Measurements from ENCODE around the gene USP37.
"Not testable (repeated sequence)": the region's sequence is repeated elsewhere in the genome, so short reads cannot be mapped to it uniquely, and the experiment has no call there.

Gene USP37

DNA sequence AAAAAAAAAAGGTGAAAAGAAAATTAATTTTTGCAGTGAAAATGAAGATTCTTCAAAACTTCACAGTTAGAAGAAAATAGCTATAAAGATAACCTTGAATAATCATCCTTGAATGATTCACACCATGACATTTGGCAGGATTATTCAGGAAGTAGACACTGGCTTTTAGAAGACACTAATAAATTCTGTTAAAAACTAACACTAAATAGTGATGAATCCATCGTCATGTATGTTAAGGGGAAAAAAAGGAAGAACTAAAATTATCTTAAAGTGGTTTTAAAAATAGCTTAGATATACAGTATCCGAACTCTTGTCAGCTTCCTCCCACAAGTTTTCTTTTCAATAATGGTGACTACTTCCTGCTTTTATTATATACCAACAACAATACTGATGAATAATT lies 10.2 kb downstream of the USP37 start:
- in situ Hi-C loops (cut with MboI; ENCODE audit: low sequenced_read_pairs) = no loop called here

DNA sequence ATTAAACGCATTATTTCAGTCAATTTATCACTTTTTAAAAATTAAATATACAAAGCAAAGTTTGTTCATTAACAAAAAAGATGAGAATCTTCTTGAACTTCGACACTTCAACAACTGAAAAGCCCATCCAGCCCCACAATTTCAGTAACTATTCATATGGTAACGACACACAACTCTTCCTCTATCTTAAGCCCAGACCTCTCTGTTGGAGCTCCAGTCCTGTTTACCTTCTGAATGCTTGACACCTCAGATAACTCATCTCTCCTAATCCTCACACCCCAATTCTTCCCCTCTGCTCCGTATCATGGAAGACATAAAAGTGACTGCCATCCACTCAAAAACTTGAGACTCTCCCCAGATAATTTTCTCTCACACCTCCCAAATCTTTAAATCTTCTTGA lies 12.6 kb downstream of the USP37 start:
- in situ Hi-C loops (cut with MboI; ENCODE audit: low sequenced_read_pairs) = no loop called here

DNA sequence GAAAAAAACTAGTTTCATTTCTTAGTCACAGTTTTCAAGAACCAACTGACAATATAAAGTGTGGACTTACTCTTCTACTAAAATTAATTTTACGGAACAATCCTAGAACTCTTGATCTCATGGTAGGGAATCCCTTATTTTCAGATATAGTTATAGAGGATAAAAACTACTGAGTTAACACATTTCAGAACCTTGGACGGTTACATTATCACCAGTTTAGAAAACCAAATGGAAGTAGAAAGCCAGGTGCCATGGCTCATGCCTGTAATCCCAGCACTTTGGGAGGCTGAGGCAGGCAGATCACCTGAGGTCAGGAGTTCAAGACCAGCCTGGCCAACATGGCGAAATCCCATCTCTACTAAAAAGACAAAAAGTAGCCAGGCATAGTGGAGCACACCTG lies 13.9 kb downstream of the USP37 start:
- in situ Hi-C loops (cut with MboI; ENCODE audit: low sequenced_read_pairs) = not testable (repeated sequence)

DNA sequence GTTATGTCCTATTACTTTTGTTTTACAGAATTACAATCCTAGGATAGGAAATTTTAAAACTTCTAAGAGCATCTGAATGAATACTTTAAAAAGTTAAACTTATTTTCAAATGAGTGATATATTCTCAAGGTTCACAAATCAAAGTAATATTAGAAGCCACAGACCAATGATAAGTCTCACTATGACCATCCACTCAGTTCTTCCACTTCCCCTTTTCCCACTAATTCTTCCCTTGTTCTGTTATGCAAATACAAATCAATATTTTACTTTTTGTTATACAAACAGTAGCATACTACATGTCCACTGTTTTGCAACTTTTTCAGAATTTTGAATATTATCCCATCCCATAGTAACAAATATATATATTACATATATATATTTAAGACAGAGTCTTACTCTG lies 20.2 kb downstream of the USP37 start:
- in situ Hi-C loops (cut with MboI; ENCODE audit: low sequenced_read_pairs) = no loop called here

DNA sequence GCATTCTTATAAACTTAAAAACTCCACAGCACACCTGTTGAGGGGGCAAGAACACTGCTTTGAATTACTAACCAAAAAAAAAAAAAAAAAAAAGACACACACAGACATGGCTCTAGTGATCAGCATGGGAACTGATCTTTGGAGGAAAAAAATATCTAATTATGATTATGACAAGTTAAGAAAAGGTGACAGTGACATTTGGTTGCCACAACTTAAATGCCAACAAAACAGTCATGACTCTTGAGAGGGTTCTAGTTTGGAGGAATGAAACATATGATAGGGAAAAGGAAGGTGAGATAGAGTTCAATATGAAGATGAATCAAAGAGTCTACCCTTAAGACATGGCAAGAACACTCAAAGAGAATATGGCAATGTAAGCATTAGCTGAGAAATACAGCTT lies 20.6 kb downstream of the USP37 start:
- in situ Hi-C loops (cut with MboI; ENCODE audit: low sequenced_read_pairs) = no loop called here

DNA sequence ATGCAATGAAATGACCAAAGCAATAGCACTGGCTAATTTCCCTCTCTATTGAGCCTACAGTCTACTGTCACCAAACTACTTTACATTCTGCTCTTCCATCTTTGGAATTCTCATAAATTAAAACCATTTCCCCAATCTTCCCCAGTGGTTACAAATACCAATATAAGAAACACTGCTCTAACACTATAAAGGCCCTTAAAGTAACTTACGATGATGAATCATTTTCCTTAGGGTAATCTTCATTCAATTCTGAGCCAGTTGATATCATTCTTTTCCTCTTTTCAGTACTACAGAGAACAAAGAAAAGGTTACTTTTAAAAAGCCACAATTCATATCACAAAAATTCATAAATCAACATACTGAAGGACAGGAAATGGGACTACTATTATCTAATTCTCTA lies 22.1 kb downstream of the USP37 start:
- in situ Hi-C loops (cut with MboI; ENCODE audit: low sequenced_read_pairs) = no loop called here

DNA sequence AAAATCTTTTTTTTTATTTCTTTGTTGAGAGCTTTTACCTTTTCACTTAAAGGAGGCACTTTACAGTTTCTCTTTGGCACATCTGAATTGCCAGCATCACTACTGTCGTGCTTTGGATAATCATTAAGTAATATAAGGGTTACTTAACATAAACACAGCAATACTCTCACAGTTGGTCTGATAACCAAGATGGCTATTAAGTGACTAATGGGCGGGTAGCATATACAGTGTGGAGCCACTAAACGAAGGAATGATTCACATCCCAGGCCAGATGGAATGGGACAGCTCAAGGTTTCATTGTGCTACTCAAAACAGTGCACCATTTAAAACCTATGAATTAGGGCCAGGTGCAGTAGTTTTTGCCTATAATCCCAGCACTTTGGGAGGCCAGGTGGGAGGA lies 28.1 kb downstream of the USP37 start:
- in situ Hi-C loops (cut with MboI; ENCODE audit: low sequenced_read_pairs) = no loop called here

DNA sequence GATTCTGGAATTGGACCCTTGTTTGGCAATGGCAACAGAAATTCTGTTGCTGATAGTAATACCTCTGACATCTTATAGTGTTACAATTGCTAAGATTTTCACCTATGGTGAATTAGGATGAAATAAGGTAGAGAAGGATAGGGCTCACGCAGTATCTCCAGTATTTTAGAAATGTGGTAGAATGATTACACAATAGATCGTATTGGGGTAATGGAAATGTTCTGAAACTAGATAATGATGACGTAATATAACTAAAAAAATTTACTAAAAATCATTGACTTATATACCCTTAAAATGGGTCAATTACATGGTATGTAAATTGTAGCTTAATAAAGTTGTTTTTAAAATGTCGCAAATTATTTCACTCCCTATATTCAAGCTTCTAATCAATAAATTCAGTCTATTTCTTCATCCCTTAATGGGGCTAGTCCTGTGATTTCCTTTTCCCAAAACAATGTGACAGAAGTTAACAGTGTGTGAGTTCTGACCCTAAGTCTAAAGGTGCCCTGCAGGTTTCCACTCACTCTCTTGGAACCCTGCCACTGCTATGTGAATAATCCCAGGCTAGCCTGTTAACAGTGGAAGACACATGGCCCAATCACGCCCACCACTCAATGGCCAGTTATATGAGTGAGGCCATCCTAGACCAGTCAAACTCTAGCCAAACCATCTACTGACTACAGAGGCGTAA lies 31.2 kb downstream of the USP37 start:
- in situ Hi-C loops (cut with MboI; ENCODE audit: low sequenced_read_pairs) = no loop called here

DNA sequence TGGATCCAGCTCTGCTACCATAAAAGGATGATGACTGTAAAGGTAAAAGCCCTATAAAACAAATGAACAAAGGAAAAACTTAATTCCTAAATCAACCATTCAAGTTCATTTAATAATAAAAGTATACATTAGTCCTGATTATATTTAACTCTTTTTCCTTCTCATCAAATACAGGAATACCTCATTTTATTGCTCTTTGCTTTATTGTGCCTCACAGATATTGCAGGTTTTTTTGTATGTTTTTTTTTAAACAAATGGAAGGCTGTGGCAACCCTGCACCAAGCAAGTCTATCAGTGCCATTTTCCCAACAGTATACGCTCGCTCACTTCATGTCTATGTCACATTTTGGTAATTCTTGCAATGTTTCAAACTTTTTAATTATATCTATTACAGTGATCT lies 38.2 kb downstream of the USP37 start:
- in situ Hi-C loops (cut with MboI; ENCODE audit: low sequenced_read_pairs) = no loop called here

DNA sequence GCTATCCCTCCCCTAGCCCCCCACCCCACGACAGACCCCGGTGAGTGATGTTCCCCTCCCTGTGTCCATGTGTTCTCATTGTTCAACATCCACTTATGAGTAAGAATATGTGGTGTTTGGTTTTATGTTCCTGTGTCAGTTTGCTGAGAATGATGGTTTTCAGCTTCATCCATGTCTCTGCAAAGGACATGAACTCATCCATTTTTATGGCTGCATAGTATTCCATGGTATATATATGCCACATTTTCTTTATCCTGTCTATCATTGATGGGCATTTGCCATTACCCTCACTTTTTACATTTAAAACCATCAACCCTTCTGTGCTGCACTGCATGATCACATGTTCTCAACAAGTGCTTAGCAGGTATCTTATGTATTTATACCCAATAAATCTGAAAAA lies 39.7 kb downstream of the USP37 start:
- in situ Hi-C loops (cut with MboI; ENCODE audit: low sequenced_read_pairs) = not testable (repeated sequence)

DNA sequence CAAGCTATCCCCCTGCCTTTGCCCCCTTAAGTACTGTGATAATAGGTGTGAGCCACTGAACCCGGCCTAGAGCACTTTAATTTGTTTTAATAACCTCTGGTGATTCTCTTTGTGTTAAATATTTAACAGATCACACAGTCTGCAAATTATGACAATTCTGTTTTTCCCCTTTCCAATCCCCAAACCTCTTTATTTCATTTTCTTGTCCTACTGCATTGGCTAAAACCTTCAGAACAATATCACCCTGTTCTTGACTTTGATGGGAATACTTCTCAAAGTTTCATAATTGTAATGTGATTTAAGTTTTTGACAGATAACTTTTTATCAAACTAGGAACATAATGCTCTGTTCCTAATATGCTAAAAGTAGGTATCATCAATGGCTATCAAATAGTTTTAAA lies 44.5 kb downstream of the USP37 start:
- in situ Hi-C loops (cut with MboI; ENCODE audit: low sequenced_read_pairs) = no loop called here

DNA sequence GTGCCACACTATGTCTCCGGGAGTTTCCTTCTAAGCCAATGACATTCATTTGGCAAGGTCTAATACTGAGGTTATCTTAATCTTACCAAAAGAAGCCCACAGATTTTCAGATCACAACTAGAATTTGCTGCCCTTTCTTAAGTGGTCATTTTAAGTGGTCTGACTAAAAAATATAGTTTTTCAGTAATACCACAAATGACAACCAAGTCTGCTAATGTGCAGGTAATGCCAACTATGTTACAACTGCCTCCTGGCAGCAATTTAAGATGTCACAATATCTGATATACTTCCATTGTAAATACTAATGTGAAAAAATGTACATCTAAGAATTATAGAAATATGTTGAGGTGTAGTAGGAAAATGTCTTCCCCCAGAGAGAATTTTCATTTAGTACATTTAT lies 49.3 kb downstream of the USP37 start:
- in situ Hi-C loops (cut with MboI; ENCODE audit: low sequenced_read_pairs) = no loop called here

DNA sequence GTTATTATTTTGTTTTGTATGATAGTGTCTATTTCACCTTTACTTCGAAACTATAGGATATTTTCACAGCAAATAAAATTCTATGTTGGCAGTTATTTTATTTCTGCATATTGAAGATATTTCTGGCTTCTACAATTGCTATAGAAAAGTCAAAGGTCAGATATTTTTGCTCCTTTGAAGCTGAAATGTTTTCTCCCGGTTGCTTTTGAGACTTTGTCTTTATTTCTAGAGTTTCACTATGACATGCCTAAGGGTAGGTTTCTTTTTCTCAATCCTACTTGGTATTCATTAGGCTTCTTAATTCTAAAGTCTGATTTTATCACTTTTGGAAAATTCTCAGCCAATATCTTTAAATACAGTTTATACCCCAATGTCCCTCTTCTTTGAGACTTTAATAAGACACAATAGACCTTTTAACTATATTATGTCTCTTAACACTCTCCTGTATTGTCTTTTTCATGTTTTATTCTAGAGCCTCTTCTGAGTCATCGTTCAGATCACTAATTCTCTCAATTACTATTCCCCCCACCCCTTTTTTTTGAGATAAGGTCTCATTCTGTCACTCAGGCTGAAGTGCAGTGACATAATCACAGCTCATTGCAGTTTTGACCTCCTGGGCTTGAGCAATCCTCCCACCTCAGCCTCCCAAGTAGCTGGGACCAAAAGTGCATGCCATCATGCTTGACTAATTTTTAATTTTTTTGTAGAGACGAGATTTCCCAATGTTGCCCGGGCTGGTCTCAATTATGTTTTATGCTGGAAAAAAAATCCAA lies 50.5 kb downstream of the USP37 start:
- in situ Hi-C loops (cut with MboI; ENCODE audit: low sequenced_read_pairs) = no loop called here

DNA sequence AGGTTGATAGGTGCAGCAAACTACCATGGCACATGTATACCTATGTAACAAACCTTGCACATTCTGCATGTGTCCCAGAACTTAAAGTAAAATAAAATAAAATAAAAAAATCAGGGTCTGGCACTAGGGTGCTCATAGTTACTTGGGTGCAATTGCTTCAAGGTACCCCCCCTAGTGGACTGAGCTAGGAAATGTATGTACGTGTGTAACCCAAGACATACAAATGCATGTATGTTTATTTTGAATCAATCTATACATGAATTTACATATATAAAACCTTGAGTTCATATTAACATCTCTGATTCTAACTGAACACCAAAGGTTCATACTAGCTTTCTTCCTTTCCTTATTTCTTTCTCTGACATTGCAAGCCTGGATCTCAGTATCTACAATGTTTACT lies 51.5 kb downstream of the USP37 start:
- in situ Hi-C loops (cut with MboI; ENCODE audit: low sequenced_read_pairs) = no loop called here

DNA sequence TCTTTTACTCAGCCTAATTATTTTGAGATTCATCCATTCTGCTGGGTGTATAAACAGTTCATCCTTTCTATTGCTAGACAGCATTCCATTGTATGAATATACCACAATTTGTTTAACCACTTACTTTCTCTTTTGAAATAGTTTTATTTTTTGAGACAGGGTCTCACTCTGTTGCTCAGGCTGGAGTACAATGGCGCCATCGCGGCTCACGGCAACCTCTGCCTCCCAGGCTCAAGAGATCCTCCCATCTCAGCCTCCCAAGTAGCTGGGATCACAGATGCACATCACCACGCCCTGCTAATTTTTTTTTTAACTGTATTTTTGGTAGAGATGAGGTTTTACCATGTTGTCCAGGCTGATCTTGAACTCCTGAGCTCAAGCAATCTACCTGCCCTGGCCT lies 54.5 kb downstream of the USP37 start:
- in situ Hi-C loops (cut with MboI; ENCODE audit: low sequenced_read_pairs) = no loop called here

DNA sequence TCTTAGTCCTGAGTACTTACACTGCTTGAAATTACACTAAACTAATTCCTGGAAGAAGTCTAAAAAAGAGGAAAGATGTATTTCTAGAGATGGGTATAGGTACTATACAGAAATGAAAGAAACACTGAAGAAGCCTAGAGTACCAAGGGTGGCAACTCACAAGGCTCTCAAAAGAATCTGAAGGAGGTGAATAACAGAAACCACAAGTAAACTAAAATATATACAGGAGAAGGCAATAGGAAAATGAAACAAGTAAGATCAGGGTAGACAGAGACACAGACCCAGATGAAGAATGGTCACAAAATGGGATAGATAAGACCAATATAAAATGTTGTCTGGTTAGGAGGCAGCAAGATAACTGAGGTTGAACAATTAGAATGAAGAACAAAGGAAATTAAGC lies 59.9 kb downstream of the USP37 start:
- in situ Hi-C loops (cut with MboI; ENCODE audit: low sequenced_read_pairs) = no loop called here

DNA sequence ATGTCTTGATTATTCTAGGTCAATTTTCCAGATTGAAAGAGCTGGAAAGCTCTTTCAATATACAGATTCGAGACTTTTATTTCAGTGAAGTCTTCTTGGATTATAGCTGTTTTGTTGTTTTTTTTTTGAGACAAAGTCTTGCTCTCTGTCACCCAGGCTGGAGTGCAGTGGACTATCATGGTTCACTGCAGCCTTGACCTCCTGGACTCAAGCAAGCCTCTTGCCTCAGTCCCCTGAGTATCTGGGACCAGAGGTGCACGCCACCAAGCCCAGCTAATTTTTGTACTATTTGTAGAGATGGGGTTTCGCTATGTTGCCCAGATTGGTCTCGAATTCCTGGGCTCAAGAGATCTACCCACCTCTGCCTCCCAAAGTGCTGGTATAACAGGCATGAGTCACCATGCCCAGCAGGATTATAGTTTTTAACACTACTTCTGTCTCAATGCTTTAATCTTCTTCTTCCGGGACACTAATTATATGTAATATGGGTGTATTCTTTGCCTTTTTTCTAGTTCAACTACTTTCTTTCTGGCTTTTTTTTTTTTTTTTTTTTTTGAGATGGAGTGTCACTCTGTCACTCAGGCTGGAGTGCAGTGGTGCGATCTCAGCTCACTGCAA lies 62.3 kb downstream of the USP37 start:
- in situ Hi-C loops (cut with MboI; ENCODE audit: low sequenced_read_pairs) = no loop called here

DNA sequence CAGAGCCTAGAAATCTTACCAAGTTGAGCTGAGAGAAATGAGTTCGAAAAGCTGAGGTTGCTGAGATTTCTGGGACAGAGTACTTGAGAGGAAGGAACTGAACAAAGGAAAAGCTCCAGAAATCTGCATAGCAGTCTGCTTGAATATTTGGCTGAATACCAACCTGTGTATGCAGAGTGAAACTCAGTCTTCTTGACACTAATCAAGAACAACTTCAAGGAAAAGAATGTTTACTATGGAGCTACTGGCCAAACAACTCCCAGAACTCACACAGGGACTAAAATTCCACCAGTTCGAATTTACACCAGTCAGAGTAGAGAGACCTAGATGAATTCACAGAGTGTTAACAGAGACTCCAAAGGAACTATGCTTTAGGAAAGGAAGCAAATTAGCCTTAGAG lies 66.5 kb downstream of the USP37 start:
- in situ Hi-C loops (cut with MboI; ENCODE audit: low sequenced_read_pairs) = no loop called here

DNA sequence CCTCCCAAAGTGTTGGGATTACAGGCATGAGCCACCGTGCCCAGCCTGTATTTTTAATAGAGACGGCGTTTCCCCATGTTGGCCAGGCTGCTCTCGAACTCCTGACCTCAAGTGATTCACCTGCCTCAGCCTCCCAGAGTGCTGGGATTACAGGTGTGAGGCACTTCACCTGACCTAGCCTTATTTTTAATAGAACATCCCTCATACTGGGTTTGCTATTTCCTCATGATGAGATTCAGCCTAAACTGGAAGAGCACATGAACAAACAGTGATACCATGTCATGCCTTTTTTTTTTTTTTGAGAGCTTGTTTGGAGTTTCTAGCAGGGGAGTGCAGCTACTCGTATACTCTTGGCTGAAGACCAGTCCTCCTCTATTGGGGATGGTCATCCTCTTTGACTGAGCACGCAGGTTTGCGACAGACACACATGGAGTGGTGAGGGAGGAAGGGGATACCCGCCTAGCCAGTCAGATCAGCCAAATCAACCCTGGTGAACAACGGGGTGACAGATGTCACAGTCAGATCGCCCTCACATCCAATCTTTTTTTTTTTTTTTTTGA lies 67.6 kb downstream of the USP37 start:
- in situ Hi-C loops (cut with MboI; ENCODE audit: low sequenced_read_pairs) = no loop called here

DNA sequence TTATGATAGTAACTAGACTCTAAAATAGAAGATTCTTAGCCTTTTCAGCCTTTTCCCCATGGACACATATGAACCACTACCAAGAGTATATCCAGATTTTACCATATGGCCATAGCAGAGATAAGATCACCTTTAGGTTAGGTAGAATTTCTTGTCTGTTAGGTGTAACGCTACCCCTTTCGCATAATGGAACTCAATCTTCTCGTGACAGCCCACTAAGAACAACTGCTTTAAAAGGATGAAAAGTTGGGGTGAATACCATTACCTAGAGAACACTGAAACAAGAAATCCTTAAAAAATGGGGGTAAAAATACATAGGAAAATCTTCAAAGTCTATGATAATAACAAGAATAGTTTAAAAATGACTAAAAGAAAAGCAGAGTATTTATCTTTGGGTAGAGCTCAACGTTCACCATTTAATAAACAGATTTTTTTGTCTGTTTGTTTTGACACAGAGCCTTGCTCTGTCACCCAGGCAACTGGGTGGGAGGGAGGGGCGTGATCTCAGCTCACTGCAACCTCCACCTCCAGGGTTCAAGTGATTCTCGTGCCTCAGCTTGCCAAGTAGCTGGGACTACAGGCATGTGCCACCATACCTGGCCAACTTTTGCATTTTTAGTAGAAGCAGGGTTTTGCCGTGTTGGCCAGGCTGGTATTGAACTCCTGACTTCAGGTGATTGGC lies 82.0 kb downstream of the USP37 start:
- in situ Hi-C loops (cut with MboI; ENCODE audit: low sequenced_read_pairs) = no loop called here

DNA sequence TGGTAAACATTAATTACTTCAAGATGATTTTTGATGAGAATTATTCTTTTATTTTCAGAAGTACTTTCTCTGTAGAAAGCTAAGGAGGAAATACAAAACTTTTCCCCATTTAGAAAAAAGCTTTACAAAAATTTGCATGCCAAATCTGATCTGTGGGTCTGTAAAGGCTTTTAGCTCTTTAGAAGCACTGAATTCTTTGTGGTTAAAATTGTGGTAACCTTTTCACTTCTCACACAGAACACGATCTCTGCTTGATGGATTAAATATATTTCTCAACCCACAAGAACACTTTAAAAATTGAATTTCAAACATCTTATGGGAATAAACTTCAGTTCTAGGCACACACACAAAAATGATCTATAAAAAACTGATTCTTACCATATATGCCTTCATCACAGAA lies 85.5 kb downstream of the USP37 start:
- in situ Hi-C loops (cut with MboI; ENCODE audit: low sequenced_read_pairs) = no loop called here

All from HL-60/S4 treated with phorbol 12-myristate 13-acetate at 8.2 ng/mL for 4 days and 3 days (cell line).